HG03354 (cell line): Measurements from ENCODE around the gene SLC25A22.

Experiments
- ATAC-seq: cut with Tn5 transposase; IDR thresholded peaks from one replicate; pipeline ENCODE4 v1.9.1; 2021; ENCODE audit warnings: mild to moderate bottlenecking; ENCODE audit not compliant: unreplicated experiment, poor library complexity, severe bottlenecking

Gene SLC25A22

GRCh38 chr11:792873-793272 lies 5.2 kb downstream of the SLC25A22 start:
- no peak for ATAC-seq

GRCh38 chr11:792535-792821 lies 5.6 kb downstream of the SLC25A22 start:
- no peak for ATAC-seq

GRCh38 chr11:791658-792534 lies 6.2 kb downstream of the SLC25A22 start:
- ATAC-seq, result no peak

GRCh38 chr11:790721-791564 lies 7.1 kb downstream of the SLC25A22 start:
- no peak for ATAC-seq

- no peak for ATAC-seq
These were observed 8.1 kb downstream of the SLC25A22 start, which contains the start of gene CEND1 for GRCh38 chr11:789943-790342. Gene CEND1, minus strand, starts transcription at chr11:790090. Its CDS starts 1,514 bp downstream, at chr11:788576.

GRCh38 chr11:788953-789940 lies 8.8 kb downstream of the SLC25A22 start:
- ATAC-seq, result no peak

GRCh38 chr11:788009-788640 lies 10.0 kb downstream of the SLC25A22 start:
- no peak for ATAC-seq

GRCh38 chr11:787084-787675 lies 10.9 kb downstream of the SLC25A22 start:
- ATAC-seq, result no peak

GRCh38 chr11:786235-787083 lies 11.6 kb downstream of the SLC25A22 start:
- ATAC-seq, result no peak

- no peak for ATAC-seq
These were observed 14.5 kb downstream of the SLC25A22 start for GRCh38 chr11:783581-784015.

- no peak for ATAC-seq
These were observed 15.6 kb downstream of the SLC25A22 start for GRCh38 chr11:782264-783174.

- no peak for ATAC-seq
These were observed 18.0 kb downstream of the SLC25A22 start for GRCh38 chr11:779955-780532.

GRCh38 chr11:778976-779954 lies 18.8 kb downstream of the SLC25A22 start:
- no peak for ATAC-seq

- peak; percentile 84 for ATAC-seq
These were observed 20.5 kb downstream of the SLC25A22 start, which contains the start of gene GATD1 for GRCh38 chr11:777288-778255. Gene GATD1, minus strand, starts transcription at chr11:777487. Its CDS starts 25 bp downstream, at chr11:777462.
